GM18873 (cell line): ENCODE data around the gene GPANK1.

Source experiments
- ATAC-seq: cut with Tn5 transposase; IDR thresholded peaks from one replicate; pipeline ENCODE4 v1.9.1; 2021; ENCODE audit warnings: mild to moderate bottlenecking, moderate library complexity, moderate number of reproducible peaks; ENCODE audit not compliant: unreplicated experiment, low FRiP score

GPANK1 gene

DNA sequence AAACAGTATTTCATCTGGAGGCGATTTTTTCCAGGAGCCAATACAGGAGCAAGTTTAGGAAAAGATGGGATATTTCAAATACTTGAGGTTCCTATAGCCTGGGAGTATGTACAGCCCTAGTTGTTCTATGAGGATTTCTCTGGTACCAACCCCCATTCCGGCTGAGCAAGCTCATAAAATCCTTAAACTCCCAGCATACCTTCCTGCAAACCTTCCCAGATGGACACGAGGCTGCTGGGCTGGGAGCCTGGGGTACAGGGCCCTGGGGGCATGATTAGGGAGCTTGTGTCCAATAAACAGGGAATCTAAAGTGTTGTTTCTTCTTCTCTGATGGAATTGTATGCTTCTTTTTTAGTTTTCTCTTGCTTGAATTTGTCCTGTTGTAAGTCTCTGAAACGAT lies 42.8 kb downstream of the GPANK1 start:
- no peak for ATAC-seq

DNA sequence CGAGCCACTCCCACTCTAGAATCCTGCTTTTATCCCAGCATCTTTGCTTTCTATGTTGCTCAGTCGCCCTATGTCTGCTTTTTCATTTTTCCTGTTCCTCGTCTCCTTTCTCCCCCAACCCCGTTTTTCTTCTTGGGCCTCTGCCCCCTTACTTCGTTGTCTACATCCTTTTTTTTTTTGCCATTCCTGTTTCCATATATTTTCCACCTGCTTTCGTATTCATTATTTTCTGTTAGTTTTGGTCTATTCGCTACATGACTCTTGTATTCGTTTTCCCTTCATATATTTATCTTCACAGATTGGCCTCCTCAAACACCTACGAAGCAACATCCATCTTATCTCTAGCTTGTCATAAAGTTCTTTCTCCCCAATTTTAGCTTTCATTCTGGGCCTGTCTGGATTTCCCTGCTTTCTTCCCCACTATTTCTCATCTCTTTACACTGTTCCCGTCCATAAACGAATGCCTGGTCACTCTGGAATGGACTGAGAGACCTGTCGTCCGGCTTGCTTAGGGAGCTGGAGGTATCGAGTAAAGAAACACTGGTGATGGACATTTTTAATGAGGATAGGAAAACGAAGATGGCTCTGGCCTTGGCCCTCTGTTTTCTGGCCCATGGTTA lies 43.4 kb downstream of the GPANK1 start:
- no peak for ATAC-seq

DNA sequence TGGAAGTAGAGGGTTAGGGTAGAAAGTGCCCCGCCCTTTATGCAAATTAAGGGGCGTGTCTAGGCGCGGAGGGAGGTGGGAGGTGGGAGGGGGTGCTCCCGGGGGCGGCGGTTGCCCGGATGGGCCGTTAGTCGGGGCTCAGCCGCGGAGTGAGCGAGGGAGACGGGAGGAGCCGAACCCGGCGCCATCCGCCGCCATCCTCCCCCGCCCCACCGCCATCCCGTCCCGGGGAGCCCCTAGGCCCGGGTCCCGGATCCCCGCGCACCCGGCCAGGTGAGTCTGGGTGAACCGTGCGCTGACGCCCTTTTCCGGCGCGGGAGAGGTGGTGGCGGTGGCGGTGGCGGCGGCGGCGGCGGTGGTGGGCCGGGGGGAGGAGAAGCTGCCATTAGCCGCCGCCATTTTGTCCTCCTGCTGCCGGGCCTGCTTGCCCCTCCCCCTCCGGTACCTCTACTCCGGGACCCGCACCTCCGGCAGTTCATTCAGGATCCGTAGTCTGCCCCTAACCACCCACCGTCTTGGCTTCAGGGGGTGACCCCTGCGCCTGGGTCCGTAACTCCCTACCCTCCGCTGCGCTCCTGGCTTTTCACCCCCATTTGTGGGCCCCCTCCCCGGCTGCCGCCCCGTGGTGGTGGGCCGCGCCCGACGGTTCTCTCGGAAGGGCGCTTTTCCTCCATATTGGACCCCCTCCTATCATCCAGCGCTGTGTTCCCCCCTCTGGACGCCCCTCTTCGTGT lies 44.0 kb downstream of the GPANK1 start, which contains the start of gene PRRC2A:
TSS of gene PRRC2A (plus strand) at position 130 of the 734 bp plus-strand sequence. CDS start 2,075 bp downstream, outside the sequence.
- ATAC-seq = peak; percentile 24

DNA sequence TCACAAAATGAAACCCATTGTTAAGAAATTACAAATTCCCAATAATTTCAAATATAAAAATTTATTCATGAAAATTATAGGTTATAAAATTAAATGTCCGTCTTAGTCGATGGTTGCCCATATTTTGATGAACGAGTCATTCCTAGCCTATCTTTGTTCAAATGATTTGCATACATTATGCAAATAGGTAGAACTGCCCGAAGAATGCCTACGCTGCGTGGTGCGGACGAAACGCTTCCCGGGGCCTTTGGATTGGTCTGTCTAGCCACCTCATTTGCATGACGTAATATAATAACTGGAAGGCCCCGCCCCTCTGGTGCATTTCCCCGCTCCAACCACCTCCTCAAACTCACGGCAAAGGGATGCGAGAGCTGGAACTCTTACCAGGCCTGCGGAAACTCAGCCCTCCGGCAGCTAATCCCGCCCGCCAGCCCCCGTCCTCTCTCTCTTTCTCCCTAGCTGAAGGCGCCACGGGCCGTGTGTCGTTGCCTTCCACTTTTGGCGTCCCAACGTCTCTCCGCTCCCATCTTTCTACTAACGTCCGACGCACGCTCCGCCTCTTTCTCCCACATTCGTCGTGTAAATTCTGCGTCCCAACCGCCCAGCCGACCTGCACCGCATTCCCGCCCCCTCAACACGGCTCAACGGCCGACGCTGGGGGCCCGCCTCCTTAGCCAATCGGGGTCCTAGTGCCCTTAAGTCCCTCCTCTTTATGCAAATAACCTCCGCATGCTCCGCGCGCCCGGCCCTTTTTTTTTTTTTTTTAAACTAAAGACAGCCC lies 44.8 kb downstream of the GPANK1 start:
- peak; percentile 57 for ATAC-seq

DNA sequence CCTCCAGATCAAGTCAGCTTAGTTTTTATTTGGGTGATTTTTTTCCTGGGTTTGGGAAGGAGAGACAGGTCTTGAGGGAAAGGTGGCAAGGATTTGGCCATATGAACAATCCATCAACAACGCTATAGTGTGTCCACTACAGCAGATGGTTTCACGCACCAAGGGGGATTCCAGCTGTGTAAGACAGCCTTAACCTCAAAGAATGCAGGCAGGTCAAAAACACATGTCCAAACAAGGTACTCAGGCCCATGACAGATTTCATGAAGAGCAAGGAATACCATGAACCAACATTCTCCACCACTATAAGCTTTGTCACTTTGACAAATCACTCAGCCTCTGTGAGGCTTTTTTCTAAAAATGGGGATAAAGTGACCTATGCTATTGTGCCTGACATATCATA lies 47.8 kb downstream of the GPANK1 start:
- no peak for ATAC-seq

DNA sequence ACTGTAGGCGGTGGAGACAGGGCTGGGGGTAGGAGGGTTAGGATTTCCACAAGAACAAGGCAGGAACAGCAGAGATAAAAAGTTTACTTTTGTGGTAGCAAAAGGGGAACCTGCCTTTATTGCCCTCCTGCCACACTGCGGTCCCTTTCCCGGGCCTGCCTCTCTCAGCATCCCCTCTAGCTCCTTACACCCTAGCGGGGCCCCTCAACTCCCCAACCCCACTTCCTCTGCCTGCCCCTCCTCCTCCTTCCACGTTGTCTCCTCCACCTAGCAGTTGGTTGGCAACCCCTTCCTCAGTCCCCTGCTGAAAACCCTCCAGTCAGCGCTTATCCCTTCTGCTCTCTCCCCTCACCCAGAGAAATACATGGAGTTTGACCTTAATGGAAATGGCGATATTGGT lies 49.0 kb downstream of the GPANK1 start:
- no peak for ATAC-seq

DNA sequence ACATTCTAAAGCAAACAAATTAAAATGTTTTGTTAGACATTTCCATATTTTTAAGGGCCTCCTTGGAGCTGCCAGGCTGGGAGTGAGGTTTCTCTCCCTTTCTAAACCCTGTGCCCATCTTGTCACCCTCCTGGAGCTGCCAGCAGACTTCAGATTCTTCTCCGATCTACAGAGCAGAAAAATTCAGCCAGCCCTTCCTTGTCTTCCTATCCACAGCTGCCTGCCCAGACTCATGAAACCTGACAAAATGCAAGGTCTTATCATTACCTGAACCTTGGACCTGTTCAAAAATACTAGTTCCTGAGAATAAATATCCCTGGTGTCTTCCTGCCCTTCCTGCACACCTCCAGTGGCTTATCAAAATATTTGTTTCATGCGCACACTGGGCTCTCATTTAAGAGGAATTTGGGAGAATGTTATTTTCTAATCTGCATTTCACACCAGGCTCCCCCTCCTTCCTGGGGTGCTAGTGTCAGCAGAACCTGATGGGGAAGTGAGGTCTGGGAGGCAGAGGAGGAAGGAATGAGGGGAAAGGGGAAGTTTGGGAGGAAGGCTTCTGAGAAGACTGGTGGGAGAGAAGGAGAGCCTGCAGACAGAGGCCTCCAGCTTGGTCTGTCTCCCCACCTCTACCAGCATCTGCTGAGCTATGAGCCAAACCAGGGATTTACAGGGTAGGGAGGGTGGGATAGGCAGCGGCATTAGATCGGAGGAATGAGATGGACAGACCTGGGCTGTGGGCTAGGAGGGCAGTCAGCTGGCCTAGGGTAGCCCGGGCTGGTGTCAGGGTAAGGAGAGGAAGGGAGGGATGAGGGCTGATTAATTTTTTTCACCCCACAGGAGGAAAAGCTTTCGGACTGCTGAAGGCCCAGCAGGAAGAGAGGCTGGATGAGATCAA lies 49.9 kb downstream of the GPANK1 start, which contains the start of gene AIF1:
TSS of gene AIF1 (plus strand) at position 551 of the 895 bp plus-strand sequence. CDS start at position 647, 96 bp downstream.
- no peak for ATAC-seq

DNA sequence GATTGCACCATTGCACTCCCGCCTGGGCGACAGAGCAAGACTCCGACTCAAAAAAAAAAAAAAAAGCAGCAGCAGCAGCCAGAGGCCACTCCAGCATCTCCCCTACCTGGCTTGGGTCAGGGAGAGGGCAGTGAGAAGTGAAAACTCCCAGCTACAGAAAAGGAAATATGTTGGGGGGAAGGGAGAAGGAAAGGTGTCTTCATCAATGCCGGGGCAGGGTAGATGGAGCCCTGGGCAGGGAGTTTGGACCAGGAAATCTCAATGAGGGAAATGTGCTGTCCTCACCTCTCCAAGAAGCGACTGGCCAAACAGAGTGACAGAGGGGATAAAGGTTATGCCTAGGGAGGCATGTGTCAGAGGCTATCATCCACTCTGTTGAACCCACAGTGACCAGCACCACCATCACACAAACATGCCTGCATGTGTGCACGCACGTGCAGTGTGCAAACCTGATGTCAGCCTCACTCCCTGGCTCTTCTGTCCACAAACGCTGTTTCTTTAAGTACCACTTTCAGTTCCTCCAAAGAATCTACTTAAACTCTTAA lies 50.6 kb downstream of the GPANK1 start:
- ATAC-seq = no peak
